NCI-H2196 treated with DMSO at 0.1 percent for 48 hours (cell line): ENCODE data around the gene MID1IP1.

Experiments
- DNase-seq: peaks from one replicate; lab custom pipeline; 2025; ENCODE audit not compliant: unreplicated experiment; lab: John Stamatoyannopoulos, UW

Gene MID1IP1

GRCh38 chrX:38800981-38801845 lies at the start of gene MID1IP1:
MID1IP1 (plus strand) TSS chrX:38801459; CDS start chrX:38804947, 3,488 bp downstream.
- DNase-seq = peak; percentile 76

GRCh38 chrX:38754102-38754790 lies 47.0 kb upstream of the MID1IP1 start:
- DNase-seq = peak; percentile 10

- no peak for DNase-seq
Observed at GRCh38 chrX:38754818-38755718, 46.2 kb upstream of the MID1IP1 start.

- DNase-seq = no peak
Observed at GRCh38 chrX:38760883-38761282, 40.4 kb upstream of the MID1IP1 start.

- DNase-seq = peak; percentile 10
Observed at GRCh38 chrX:38768079-38768478, 33.2 kb upstream of the MID1IP1 start.

- no peak for DNase-seq
Observed at GRCh38 chrX:38770152-38770551, 31.1 kb upstream of the MID1IP1 start.

- no peak for DNase-seq
Observed at GRCh38 chrX:38774249-38774648, 27.0 kb upstream of the MID1IP1 start.

GRCh38 chrX:38796946-38797345 lies 4.3 kb upstream of the MID1IP1 start:
- no peak for DNase-seq

GRCh38 chrX:38798956-38799355 lies 2.3 kb upstream of the MID1IP1 start:
- no peak for DNase-seq

GRCh38 chrX:38799995-38800580 lies 1.2 kb upstream of the MID1IP1 start:
- no peak for DNase-seq

- DNase-seq = no peak
Observed at GRCh38 chrX:38803243-38803587, 2.0 kb downstream of the MID1IP1 start.

- DNase-seq = peak; percentile 79
Observed at GRCh38 chrX:38803588-38804431, 2.6 kb downstream of the MID1IP1 start.

- DNase-seq = no peak
Observed at GRCh38 chrX:38804432-38804681, 3.1 kb downstream of the MID1IP1 start.

- no peak for DNase-seq
Observed at GRCh38 chrX:38804682-38805431, 3.6 kb downstream of the MID1IP1 start.

- DNase-seq = peak; percentile 40
Observed at GRCh38 chrX:38805432-38806389, 4.5 kb downstream of the MID1IP1 start.

- DNase-seq = no peak
Observed at GRCh38 chrX:38806875-38807621, 5.8 kb downstream of the MID1IP1 start.

- no peak for DNase-seq
Observed at GRCh38 chrX:38807873-38808272, 6.6 kb downstream of the MID1IP1 start.
